Aorta (tissue), 5 donors: ENCODE measurements around the gene SHD. TPM values are rescaled to one million over a fixed set of nuclear protein-coding genes. Genes with fewer than 3 reads are reported as not detected.

Experiments used
- ATAC-seq: fragments of 200-7000 bp; cut with Tn5 transposase; one replicate; pipeline ENCODE4 v1.9.1; 2022; ENCODE audit warnings: moderate library complexity; ENCODE audit not compliant: low FRiP score
- DNase-seq, 2 donors: peaks; one replicate each; pipeline ENCODE4 v3.0.0-alpha.2; 2020
- H3K27ac ChIP-seq, 2 donors: one replicate each; pipeline ENCODE4 v1.5.1; 2013; ENCODE audit warnings: low read length in 2 of 2, mild to moderate bottlenecking in 2 of 2, moderate library complexity in 2 of 2, control low read depth in 1 of 2, inconsistent platforms in 1 of 2, low read depth in 1 of 2
- H3K27me3 ChIP-seq, 2 donors: one replicate each; pipeline ENCODE4 v1.6.1; 2013; ENCODE audit warnings: control low read depth in 1 of 2, low read length in 1 of 2, mild to moderate bottlenecking in 1 of 2, moderate library complexity in 1 of 2; ENCODE audit not compliant: insufficient read depth in 2 of 2, control insufficient read depth in 1 of 2
- H3K36me3 ChIP-seq, 2 donors: one replicate each; pipeline ENCODE4 v1.6.1; 2013; ENCODE audit warnings: control low read depth in 1 of 2, low read length in 1 of 2, mild to moderate bottlenecking in 1 of 2; ENCODE audit not compliant: insufficient read depth in 2 of 2, control insufficient read depth in 1 of 2
- H3K4me1 ChIP-seq, 2 donors: one replicate each; pipeline ENCODE4 v1.6.1; 2013; ENCODE audit warnings: low read length in 2 of 2, control low read depth in 1 of 2, mild to moderate bottlenecking in 1 of 2, moderate library complexity in 1 of 2; ENCODE audit not compliant: insufficient read depth in 2 of 2, control insufficient read depth in 1 of 2
- H3K4me3 ChIP-seq, 2 donors: one replicate each; pipeline ENCODE4 v1.5.1; 2013; ENCODE audit warnings: low read length in 2 of 2, control low read depth in 1 of 2, mild to moderate bottlenecking in 1 of 2
- H3K9me3 ChIP-seq: one replicate; pipeline ENCODE4 v1.6.1; 2013; ENCODE audit warnings: mild to moderate bottlenecking, low read length; ENCODE audit not compliant: control insufficient read depth
- WGBS, 2 donors: extraction: QIAGEN DNeasy Blood & Tissue Kit; methylation state at CpG; one replicate each; pipeline ENCODE4 v1.1.7; 2013; 5-methylcytosine and 5-hydroxymethylcytosine counted together
- intact Hi-C, 2 donors: fragments of 100-400 bp; cut with DNase I; formaldehyde crosslinking; loops; one replicate each; pipeline versions ENCODE4 v1.14.2 to v1.15.0; 2022
- polyA plus RNA-seq, 2 donors: library from polyadenylated mRNA; stranded (reverse); fragments of 200-250 nt; gene quantifications; one replicate each; pipeline ENCODE4 v1.2.3, GENCODE V29; 2013
- total RNA-seq, 2 donors: library from RNA; stranded (reverse); fragmentation: NEBNext Ultra II Directional; extraction: Animal tissue kit (Norgen Biotek cat#: 25700); gene quantifications; one replicate each; pipeline ENCODE4 v1.2.1, GENCODE V29; 2021
- donor health status: healthy with polysubstance abuse.
- donor health status: Bipolar disorder and iron deficiency.
- donor health status: DM: no; HTN: no; CAD: no.
- donor health status: DM: no; HTN: no; CAD: no.
- donor health status: DM: yes; HTN: yes; CAD: no.

Gene SHD
- total and polyA plus RNA-seq, 4 donors: 1.5 TPM; not detected in 3

- WGBS, 2 donors: 80 to 81% methylated on average over 16 of the region's 16 CpGs
- DNase-seq: no peak
Measured at GRCh38 chr19:4288091-4288777, 9.2 kb downstream of the SHD start.

GRCh38 chr19:4291184-4291732 lies 12.2 kb downstream of the SHD start:
- ATAC-seq (no peak), DNase-seq (no peak)
- H3K36me3 ChIP-seq: no peaks in the 10 kb centered on the region
- H3K4me3 ChIP-seq: no peak overlapping the region
- no peak overlapping the region for H3K27ac ChIP-seq
- no peaks in the 10 kb centered on the region for H3K4me1 ChIP-seq
- 61 to 66% methylated on average over 8 of the region's 8 CpGs for WGBS, 2 donors
- no peaks in the 10 kb centered on the region for H3K27me3 ChIP-seq
- H3K9me3 ChIP-seq: no peaks in the 10 kb centered on the region
- intact Hi-C loops: no loop called here

More at GRCh38 chr19:4288091-4288777, 9.2 kb downstream of the SHD start:
- Histone ChIP-seq H3K4me1 (no peaks in the 10 kb centered on the region), H3K27ac (no peak overlapping the region), H3K9me3 (no peaks in the 10 kb centered on the region), H3K36me3 (no peaks in the 10 kb centered on the region), H3K27me3 (no peaks in the 10 kb centered on the region), H3K4me3 (no peak overlapping the region)
- no peak for ATAC-seq
- intact Hi-C loops: no loop called here

- Histone ChIP-seq H3K4me1 (no peaks in the 10 kb centered on the region), H3K4me3 (no peak overlapping the region), H3K27ac (no peak overlapping the region), H3K27me3 (no peaks in the 10 kb centered on the region), H3K9me3 (no peaks in the 10 kb centered on the region), H3K36me3 (no peaks in the 10 kb centered on the region)
- WGBS, 2 donors: 84 to 87% methylated on average over 15 of the region's 15 CpGs
- no peak for DNase-seq
- intact Hi-C loops: no loop called here
- ATAC-seq: no peak
Measured at GRCh38 chr19:4292515-4292914, 13.4 kb downstream of the SHD start.

- intact Hi-C loops: no loop called here
- Histone ChIP-seq H3K36me3 (no peaks in the 10 kb centered on the region), H3K4me1 (no peaks in the 10 kb centered on the region), H3K27ac (no peak overlapping the region), H3K9me3 (no peaks in the 10 kb centered on the region), H3K4me3 (no peak overlapping the region), H3K27me3 (no peaks in the 10 kb centered on the region)
- DNase-seq (no peak), ATAC-seq (no peak)
- whole genome bisulfite sequencing, 2 donors: 30 to 35% methylated on average over 10 of the region's 10 CpGs
Measured at GRCh38 chr19:4294389-4294788, 15.3 kb downstream of the SHD start.

GRCh38 chr19:4295972-4296771 lies 17.1 kb downstream of the SHD start:
- intact Hi-C loops: no loop called here
- no peak overlapping the region for H3K4me3 ChIP-seq
- H3K4me1 ChIP-seq: no peaks in the 10 kb centered on the region
- no peak for DNase-seq
- 26 to 32% methylated on average over 14 of the region's 14 CpGs for WGBS, 2 donors
- no peak for ATAC-seq
- H3K27me3 ChIP-seq: no peaks in the 10 kb centered on the region
- H3K9me3 ChIP-seq: no peaks in the 10 kb centered on the region
- H3K36me3 ChIP-seq: no peaks in the 10 kb centered on the region
- H3K27ac ChIP-seq: no peak overlapping the region

- DNase-seq: no peak
- H3K9me3 ChIP-seq: no peaks in the 10 kb centered on the region
- H3K4me3 ChIP-seq: no peak overlapping the region
- no peaks in the 10 kb centered on the region for H3K27me3 ChIP-seq
- H3K36me3 ChIP-seq: no peaks in the 10 kb centered on the region
- intact Hi-C loops: no loop called here
- WGBS, 2 donors: 74 to 76% methylated on average over 27 of the region's 27 CpGs
- no peak overlapping the region for H3K27ac ChIP-seq
- no peak for ATAC-seq
- no peaks in the 10 kb centered on the region for H3K4me1 ChIP-seq
Measured at GRCh38 chr19:4297901-4298809, 19.1 kb downstream of the SHD start.

GRCh38 chr19:4298810-4299550 lies 19.9 kb downstream of the SHD start:
- DNase-seq (no peak), ATAC-seq (no peak)
- Histone ChIP-seq H3K36me3 (no peaks in the 10 kb centered on the region), H3K4me1 (no peaks in the 10 kb centered on the region), H3K27me3 (no peaks in the 10 kb centered on the region), H3K4me3 (no peak overlapping the region), H3K9me3 (no peaks in the 10 kb centered on the region), H3K27ac (no peak overlapping the region)
- 80 to 81% methylated on average over 8 of the region's 8 CpGs for WGBS, 2 donors
- intact Hi-C loops: no loop called here

- 88 to 92% methylated on average over 3 of the region's 3 CpGs for WGBS, 2 donors
- no peak for ATAC-seq
- Histone ChIP-seq H3K36me3 (no peaks in the 10 kb centered on the region), H3K9me3 (no peaks in the 10 kb centered on the region), H3K4me3 (no peak overlapping the region), H3K4me1 (no peaks in the 10 kb centered on the region), H3K27ac (no peak overlapping the region), H3K27me3 (no peaks in the 10 kb centered on the region)
- DNase-seq: no peak
- intact Hi-C loops: no loop called here
Measured at GRCh38 chr19:4300589-4300988, 21.5 kb downstream of the SHD start.
